SK-N-MC (cell line): ENCODE data around the gene CCT7.

ENCODE experiments used
- EZH2 ChIP-seq: fragments of 200-600 bp; sonication (generic); IDR thresholded peaks from one replicate; pipeline ENCODE4 v1.6.1; 2017; ENCODE audit warnings: antibody characterized with exemption
- FOXP2 ChIP-seq: optimal IDR thresholded peaks from 2 replicates; pipeline ENCODE3; 2011; ENCODE audit warnings: mild to moderate bottlenecking, moderate library complexity; ENCODE audit not compliant: insufficient read depth; ENCODE audit errors: extremely low read length, control extremely low read depth
- POLR2AphosphoS5 ChIP-seq: IDR thresholded peaks from 2 replicates; pipeline ENCODE4 v1.6.1; 2012; ENCODE audit warnings: mild to moderate bottlenecking, low read depth, low read length, borderline replicate concordance

DNA sequence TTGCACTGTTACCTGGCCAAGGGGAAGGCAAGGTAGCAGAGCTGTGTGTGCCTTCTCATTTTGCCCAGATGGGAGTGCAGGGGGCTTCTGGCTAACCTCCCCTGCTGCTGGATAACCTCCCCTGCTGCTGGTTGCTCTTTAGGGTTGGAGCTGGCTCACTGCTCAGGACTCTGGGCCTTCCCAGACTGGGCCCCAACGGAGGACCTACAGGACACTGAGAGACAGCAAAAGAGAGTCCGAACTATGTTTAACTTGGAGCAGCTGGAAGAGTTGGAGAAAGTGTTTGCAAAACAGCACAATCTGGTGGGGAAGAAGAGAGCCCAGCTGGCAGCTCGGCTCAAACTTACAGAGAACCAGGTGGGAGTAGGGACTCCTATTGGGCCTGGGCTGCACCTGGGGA is 25.9 kb upstream of the CCT7 start:
- no peak for TF ChIP-seq POLR2AphosphoS5
- no peak for TF ChIP-seq EZH2
- TF ChIP-seq FOXP2: no peak
